Measurements from ENCODE around the gene ZNF638.

DNA sequence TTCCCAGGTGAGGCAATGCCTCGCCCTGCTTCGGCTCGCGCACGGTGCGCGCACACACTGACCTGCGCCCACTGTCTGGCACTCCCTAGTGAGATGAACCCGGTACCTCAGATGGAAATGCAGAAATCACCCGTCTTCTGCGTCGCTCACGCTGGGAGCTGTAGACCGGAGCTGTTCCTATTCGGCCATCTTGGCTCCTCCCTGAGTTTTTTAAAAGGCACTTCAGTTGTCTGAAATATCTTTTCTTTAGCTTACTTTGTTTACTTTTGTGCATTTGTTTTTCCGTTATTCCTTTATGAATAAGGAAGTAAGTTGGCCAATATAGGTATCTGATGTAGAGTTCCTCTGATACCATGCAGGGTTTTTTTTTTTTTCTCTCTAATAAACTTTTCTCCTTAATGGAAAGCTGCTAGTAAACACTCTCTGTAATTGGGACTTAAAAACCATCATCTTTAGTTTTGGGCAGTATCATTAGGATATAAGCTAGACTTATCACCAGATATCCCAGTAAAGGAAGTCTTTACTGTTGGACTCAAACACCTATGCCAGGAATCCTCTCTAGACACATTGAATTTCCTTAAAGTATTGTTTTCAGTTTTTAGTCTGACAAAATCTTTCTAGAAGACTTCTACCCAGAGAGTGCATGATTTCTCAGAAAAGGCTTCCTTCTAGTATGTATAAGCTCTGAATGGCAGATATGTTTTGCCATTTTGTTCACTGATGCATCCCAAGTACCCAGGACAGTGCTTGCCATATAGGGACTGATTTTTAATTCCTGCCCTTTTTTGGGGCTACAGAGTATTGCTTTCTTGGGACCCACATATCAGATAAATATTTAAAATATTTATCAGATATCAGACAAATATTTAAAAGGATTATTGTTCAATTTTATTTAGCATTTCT, 86.0 kb downstream of the ZNF638 start:
- TF ChIP-seq CHD7 (IDR thresholded peaks at IDR 0.05; ENCODE audit: insufficient replicate concordance, low read length) = no peak
- TF ChIP-seq, protein P1, sequence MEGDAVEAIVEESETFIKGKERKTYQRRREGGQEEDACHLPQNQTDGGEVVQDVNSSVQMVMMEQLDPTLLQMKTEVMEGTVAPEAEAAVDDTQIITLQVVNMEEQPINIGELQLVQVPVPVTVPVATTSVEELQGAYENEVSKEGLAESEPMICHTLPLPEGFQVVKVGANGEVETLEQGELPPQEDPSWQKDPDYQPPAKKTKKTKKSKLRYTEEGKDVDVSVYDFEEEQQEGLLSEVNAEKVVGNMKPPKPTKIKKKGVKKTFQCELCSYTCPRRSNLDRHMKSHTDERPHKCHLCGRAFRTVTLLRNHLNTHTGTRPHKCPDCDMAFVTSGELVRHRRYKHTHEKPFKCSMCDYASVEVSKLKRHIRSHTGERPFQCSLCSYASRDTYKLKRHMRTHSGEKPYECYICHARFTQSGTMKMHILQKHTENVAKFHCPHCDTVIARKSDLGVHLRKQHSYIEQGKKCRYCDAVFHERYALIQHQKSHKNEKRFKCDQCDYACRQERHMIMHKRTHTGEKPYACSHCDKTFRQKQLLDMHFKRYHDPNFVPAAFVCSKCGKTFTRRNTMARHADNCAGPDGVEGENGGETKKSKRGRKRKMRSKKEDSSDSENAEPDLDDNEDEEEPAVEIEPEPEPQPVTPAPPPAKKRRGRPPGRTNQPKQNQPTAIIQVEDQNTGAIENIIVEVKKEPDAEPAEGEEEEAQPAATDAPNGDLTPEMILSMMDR (IDR thresholded peaks at IDR 0.05; ENCODE audit: control extremely low read depth in 1 of 3, insufficient read depth in 1 of 3, low read depth in 1 of 3, low read length in 3 of 3) = no peak
- TF ChIP-seq PHF8 (conservative IDR thresholded peaks at IDR 0.05; ENCODE audit: low read depth, low read length) = no peak
- no peak; the same call in none of the 2 replicates for TF ChIP-seq TAF1 (IDR thresholded peaks at IDR 0.05; ENCODE audit: low read depth, low read length)
- TF ChIP-seq GABPA (IDR thresholded peaks at IDR 0.05; ENCODE audit: borderline replicate concordance, insufficient read depth, low read length) = no peak
- TF ChIP-seq HDAC6 (IDR thresholded peaks at IDR 0.05; ENCODE audit: low read depth, low read length) = no peak

Data from H1 (cell line).